Head of caudate nucleus (tissue), 42 donors: ENCODE measurements around the gene ZDHHC12.
"Not testable (repeated sequence)": the region's sequence is repeated elsewhere in the genome, so short reads cannot be mapped to it uniquely, and the experiment has no call there.

Experiments
- DNase-seq, 42 donors: peaks; one replicate each; pipeline versions ENCODE4 v3.0.0 to v3.0.0-alpha.2; 2020 to 2021; ENCODE audit warnings: mixed read lengths in 7 of 42
- intact Hi-C: fragments of 100-400 bp; cut with DNase I; formaldehyde crosslinking; loops from one replicate; pipeline ENCODE4 v1.15.0; 2022

Gene ZDHHC12

DNA sequence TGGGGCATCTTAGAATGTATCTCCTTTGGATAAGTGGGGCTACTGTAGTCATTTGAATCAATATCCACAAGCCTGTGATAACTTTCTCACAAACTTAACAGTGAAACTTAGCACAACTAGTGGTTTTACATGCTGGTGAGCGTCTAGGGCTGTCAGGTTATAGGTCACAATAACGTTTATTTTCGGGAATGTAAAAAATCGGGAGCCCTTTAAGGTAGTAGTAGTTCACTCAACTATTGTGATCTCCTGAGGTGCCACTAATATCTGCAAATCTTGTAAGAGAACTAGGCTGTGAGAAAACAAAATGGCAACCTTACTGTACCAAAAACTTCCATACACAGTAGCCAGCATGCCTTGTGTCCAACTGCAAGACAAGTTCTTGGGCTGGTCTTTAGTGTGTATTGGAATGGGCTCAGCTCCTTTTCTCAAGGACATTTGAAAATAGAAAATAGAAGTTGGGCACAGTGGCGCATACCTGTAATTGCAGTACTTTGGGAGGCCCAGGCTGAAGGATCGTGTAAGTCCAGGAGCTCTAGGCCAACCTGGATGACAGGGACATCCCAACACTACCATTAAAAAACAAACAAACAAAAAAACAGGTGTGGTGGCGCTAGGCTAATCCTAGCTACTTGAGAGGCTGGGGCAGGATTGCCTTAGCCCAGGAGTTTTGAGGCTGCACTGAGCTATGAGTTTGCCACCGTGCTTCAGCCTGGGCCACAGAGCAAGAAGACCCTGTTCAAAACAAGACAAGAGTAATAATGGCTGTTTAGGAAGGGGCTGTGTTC is 26.8 kb downstream of the ZDHHC12 start:
- no peak for DNase-seq
- intact Hi-C loops, result no loop called here

DNA sequence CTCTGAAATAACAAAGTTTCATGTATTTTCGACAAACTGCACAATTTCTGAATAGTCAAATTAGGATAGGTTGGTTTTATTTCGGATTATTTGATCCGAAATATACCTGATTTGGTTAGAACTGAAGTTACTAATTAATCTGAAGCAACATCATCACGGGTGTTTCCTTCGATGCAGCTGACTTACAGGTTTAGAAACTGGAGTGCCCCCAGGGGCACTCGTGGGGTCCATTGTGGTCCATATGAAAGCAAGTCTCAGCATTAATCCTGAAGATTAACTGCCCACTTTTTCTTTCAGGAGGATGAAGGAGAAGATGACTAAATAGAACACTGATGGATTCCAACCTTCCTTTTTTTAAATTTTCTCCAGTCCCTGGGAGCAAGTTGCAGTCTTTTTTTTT is 29.6 kb downstream of the ZDHHC12 start:
- intact Hi-C loops, result no loop called here
- peak in 1 of 42 donors; percentile 16 for DNase-seq

DNA sequence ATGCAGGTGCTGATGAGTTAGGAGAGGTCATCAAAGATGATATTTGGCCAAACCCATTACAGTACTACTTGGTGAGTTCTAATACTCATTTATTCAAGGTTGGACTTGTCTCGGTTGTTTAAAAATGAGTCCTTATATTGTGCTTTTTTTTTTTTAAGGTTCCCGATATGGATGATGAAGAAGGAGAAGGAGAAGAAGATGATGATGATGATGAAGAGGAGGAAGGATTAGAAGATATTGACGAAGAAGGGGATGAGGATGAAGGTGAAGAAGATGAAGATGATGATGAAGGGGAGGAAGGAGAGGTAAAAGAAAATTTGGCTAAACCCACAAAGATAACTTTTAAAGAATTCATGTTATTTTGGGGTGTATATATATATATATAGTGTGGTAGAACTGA is 30.2 kb downstream of the ZDHHC12 start:
- intact Hi-C loops, result not testable (repeated sequence)

DNA sequence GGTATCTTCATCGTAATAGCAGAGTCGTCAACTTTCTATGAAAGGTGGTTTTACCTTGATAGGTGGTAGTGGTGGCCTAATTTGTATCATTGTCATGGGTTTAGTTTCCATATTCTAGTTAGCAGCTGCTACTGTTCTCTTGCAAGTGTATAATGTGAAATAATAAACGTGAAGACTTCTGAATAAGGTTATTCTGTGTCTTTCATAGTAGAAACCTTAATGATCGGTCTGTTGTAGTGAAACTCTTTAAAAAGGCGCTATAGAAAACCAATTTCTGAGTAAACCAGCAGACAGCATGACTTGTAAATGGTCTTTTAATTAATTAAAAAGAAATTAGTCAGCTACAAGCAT is 33.3 kb downstream of the ZDHHC12 start:
- no peak for DNase-seq
- intact Hi-C loops, result no loop called here

More for the DNA sequence above, 30.2 kb downstream of the ZDHHC12 start:
- DNase-seq, result not testable (repeated sequence)

DNA sequence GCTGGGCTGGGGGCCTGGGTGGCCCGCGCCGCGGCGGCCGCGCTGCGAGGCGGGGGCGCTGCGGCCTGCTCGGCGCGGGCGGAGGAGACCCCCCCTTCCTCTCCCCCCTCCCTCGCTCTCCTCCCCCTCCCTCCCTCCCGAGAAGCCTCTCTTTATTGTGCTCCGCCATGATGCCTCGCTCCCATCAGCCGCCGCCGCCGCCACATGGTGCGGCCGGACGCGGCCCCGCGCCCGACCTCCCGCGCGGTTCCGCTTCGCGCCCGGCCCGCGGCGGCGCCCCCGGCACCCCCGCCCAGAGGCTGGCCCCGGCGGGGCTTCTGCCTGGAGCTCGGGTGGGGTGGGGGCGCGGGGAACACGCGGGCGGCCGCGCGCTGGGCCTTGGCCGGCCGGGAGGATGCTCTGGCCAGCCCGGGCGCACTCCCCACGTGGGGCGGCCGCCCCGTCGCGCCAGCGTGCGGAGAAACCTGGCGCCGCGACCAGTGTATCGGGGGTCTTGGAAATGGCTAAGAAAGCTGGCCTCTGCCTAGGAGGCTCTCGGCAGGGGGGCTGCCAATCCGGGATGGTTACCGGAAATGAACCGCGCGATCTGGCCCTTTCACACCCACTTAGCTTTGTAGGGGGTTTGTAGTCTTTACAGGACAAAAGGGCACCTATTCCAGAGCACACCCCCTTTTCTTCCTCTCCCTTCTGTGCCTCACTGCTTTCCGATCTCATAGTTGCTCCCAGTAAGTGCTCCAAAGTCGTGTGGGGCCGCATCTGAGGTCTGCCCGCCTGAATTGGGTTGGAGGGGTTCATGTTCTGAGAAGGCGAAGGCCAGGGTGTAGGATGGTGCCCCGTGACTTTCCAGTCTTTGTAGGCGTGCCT is 33.9 kb downstream of the ZDHHC12 start:
- intact Hi-C loops, result no loop called here
- peak in 38 of 42 donors; percentile 22 to 83 (median 52) for DNase-seq

DNA sequence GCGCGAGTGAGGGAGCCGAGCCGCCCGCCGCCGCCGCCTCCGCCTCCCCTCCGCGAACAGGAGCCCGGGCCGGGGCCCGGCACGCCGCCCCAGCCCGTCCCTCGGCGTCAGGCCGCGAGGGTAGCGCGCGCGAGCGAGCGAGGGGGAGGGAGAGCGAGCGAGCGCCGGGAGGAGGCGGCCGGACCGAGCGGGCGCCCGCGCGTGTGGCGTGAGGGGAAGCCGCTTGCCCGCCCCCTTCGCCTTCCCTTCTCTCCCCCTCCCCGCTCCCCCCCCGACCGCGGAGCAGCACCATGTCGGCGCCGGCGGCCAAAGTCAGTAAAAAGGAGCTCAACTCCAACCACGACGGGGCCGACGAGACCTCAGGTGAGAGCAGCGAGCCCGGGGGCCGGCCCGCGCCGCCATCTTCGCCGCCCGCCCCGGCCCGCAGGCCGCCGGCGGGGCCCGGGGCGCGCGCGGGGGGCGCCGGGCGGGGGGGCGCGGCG is 34.6 kb downstream of the ZDHHC12 start:
- intact Hi-C loops, result no loop called here
- DNase-seq, result peak in 27 of 42 donors; percentile 22 to 81 (median 54)

DNA sequence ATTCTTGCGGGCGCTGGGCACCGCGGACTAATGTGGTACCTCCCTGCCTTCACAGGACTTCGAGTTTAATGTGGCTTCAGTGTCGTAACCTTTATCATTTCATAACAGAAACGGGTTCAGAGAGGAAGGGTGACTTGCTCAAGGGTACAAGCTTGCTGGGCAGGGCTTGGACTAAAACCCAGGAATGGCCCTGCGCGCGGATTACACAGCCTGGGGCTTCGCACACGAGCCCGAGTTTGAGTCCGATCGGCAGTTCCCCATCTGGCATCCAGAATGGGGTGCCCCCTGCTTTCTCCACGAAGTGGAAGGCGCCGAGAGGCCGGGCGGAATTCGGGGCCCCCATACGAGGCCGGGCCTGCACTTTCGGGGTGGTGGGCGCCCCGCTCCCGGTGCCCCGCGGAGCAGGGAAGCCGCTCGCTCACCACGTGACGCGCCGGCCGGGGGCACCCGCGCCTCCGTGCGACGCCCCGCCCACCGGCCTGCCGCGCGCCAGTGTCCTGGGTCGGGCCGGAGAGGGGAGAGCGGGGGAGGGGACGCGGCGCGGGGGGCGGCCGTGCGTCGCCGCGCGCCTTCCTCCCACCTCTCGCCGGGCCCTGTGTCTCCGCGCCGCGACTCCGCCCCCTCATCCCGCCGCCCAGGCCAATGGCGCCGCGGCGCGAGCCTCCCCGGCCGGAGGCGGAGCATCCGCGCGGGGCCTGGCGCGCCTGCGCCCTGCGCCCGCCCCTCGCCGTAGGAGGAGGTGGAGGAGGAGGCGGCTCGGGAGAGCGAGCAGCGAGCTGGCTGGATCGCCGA is 35.2 kb downstream of the ZDHHC12 start, which contains the start of gene SET:
SET (plus strand) TSS at position 722 of the 792 bp plus-strand sequence. CDS start 361 bp downstream, outside the sequence.
- DNase-seq, result peak; percentile 64 to 96 (median 90)
- intact Hi-C loops, result no loop called here

DNA sequence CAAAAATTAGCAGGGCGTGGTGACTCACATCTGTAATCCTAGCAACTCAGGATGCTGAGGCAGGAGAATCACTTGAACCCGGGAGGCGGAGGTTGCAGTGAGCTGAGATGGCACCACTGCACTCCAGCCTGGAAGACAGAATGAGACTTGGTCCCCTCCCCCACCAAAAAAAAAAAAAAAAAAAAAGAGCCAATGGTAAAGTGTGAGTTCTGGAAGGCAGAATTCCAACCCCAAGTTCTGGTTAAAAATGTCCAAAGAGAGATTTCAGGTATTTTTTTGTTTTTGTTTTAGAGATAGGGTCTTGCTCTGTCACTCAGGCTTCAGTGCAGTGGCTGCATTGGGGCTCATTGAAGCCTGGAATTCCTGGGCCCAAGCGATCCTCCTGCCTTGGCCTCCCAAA is 36.5 kb downstream of the ZDHHC12 start:
- intact Hi-C loops, result no loop called here
- no peak for DNase-seq

DNA sequence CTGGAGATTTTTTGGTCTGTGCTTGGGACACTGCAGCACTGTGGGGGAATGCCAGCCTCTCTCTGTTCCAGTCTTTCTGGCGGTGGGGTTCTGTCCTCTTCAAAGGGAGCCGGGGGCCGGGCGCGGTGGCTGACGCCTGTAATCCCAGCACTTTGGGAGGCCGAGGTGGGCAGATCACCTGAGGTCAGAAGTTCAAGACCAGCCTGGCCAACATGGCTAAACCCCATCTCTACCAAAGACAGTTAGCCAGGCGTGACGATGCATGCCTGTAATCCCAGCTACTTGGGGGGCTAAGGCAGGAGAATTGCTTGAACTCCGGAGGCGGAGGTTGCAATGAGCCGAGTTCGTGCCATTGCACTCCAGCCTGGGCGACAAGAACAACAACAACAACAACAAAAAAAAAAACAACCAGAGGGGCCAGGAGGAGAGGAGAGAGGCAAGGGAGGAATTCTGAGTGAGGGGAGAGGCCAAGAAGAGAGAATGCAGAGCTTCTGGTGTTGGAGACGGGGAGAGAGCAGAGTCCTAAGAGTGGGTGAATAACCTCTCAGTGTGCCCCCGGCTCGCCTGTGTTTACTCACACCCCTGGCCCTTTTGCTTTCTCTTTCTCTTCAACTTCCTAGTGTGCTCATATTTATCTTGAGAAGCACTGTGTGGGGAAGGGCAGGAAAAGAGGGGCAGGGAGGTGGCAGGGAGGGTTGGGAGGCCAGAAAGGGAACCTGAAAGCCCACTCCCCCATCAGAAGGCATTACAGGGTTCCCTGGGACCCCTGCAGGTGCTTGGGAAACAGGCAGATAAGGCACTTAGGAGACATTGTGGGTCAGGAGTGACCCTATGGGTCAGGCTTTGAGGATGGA is 38.1 kb downstream of the ZDHHC12 start:
- intact Hi-C loops, result no loop called here
- peak in 2 of 42 donors; percentile 27 to 31 for DNase-seq

DNA sequence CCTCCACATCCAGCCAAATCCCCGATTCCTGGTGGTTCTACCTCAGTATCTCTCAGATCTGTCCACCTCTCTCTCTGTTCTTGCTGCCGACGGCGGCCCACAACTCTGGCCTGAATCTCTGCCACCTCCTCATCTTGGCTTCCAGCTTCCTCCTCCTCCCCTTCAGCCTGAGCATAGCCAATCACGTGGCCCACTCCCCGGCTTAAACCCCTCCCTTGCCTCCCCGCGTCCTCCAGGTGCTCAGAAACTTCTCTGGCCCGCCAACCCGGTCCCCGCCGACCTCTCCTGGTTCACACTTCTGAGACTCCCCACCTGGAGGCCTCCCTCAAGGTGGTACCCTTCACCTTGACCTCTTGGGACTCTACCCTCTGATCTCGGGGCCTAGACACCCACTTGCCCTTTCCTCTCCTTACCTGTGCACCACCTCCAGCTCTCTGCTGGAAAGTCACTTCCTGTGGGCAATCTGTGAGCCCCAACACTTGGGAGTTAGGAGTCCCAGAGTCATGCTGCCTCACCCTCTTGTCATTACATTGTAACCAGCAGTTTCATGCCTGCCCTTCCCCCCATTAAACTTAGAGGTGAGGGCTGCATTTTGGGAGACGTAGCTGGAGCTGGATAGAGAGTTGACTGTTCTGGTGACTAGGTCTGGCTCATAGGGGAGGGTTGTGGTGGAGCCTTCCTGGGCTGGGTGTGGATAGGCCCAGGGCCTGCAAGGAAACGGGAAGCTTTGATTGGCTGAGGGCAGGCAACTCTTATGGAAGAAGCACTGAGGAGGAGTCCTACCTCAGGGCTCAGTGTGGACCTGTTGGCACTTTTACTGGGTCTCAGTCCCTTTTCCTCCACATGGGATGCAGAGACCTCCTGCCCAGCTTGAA is 39.4 kb downstream of the ZDHHC12 start:
- peak in 35 of 42 donors; percentile 20 to 68 (median 48) for DNase-seq
- intact Hi-C loops, result no loop called here

DNA sequence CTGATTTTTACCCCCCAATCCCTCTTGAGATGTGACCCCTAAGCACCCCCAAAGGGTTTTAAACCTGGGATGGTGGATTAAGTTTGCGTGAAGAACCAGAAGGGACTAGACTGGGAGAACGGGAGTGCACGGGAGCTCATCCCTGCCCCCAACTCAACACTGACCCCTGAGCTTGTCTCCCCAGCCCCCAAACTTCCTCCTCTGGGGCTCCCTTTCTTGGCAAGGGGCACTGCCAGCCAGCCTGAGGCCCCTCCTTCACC is 39.9 kb downstream of the ZDHHC12 start:
- intact Hi-C loops, result no loop called here

DNA sequence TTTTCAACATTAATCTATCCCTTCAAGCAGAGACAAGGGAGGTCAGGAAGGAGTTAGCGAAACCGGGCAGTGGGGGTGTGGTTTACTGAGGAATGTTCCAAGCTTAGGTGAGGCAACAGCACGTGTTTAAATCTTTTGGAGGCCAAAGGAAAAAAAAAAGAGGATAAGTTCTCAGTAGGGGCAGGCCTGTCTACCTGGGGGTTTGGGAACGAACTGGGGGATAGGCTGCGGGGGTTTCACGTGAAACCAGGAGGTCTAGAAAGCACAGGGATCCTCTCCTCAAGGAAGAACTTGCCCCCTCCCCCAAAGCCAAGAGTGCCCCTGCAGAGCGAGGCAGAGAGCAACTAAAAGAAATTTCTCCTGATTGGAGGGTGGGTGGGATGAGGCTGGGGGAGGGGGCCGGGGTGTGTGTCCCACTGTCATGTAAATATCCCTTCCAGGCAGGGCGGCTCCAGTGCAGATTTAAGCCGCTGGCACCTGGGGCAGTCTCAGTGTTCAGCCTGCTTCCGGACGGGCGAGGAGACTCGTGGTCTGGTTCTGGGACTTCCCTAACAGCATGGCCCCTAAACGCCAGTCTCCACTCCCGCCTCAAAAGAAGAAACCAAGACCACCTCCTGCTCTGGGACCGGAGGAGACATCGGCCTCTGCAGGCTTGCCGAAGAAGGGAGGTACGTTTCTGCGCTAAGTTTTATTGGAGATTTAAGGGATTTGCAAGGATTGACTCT is 40.4 kb downstream of the ZDHHC12 start:
- peak in 12 of 42 donors; percentile 16 to 52 (median 27) for DNase-seq
- intact Hi-C loops, result no loop called here

More for the DNA sequence above, 39.9 kb downstream of the ZDHHC12 start:
- peak in 1 of 42 donors; percentile 8 for DNase-seq

DNA sequence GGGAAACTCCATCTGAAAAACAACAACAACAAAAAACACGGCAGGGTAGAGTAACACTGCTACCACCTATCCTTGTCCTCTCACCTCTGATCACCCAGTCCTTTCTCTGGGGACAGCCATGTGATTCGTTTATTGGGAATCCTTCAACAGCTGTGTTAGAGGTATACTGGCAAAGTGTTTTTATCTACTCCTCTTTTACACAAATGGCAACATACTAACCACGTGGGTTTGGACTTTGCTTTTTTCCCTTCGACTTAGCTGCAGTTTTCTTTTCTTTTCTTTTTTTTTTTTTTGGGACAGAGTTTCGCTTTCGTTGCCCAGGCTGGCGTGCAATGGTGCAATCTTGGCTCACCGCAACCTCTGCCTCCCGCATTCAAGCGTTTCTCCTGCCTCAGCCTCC is 46.1 kb downstream of the ZDHHC12 start:
- peak in 1 of 42 donors; percentile 6 for DNase-seq
- intact Hi-C loops, result no loop called here

DNA sequence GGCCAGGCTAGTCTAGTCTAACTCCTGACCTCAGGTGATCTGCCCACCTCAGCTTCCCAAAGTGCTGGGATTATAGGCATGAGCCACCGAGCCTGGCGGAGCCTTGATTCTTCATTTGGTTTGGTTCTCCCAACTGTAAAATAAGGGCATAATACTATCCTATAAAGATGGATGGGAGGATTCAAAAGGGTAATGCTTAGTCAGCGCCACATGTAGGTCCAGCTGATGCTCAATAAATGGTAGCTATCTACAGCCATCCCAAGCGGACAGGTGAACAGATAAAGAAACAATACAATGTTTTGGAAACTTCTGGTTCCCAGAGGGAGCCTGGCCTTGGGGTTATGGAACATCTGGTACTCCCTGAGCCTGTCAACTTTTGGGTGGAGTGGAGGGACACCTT is 48.5 kb downstream of the ZDHHC12 start:
- DNase-seq, result no peak
- intact Hi-C loops, result no loop called here
